H1 (cell line): ENCODE results near the gene HK1. TPM values are rescaled to one million over a fixed set of nuclear protein-coding genes. Genes with fewer than 3 reads are reported as not detected.

Experiments
- CTCF ChIA-PET: fragments of 300-600 bp; sonication (Branson Sonifier 250); formaldehyde crosslinking; loops from one replicate; lab custom pipeline; 2021; ENCODE audit not compliant: partially characterized antibody; lab: Charles Lee
- POLR2A ChIA-PET: fragments of 300-600 bp; sonication (Branson Sonifier 250); formaldehyde crosslinking; loops from one replicate; lab custom pipeline; 2021; ENCODE audit warnings: inconsistent platforms; ENCODE audit not compliant: partially characterized antibody; lab: Charles Lee
- DNase-seq, 2 experiments: peaks; one replicate each; pipeline versions ENCODE4 v3.0.0 to v3.0.0-alpha.2; 2010 to 2022; ENCODE audit warnings: low spot score in 2 of 2, low read depth in 1 of 2, mixed read lengths in 1 of 2
- FAIRE-seq: peaks from 2 replicates; lab custom pipeline; 2011; peaks lifted over from hg19 to GRCh38; lab: Jason Lieb, UNC
- H2AFZ ChIP-seq: 2 replicates; pipeline ENCODE4 v1.8.1; 2012; ENCODE audit warnings: low read length, inconsistent platforms
- H2AK5ac ChIP-seq: 2 replicates; pipeline ENCODE4 v1.6.1; 2013; ENCODE audit warnings: low read depth, low read length
- H2BK120ac ChIP-seq: replicated peaks from 2 replicates; pipeline ENCODE3; 2013; ENCODE audit warnings: low read depth, low read length, inconsistent platforms
- H2BK12ac ChIP-seq: 2 replicates; pipeline ENCODE4 v1.6.1; 2013; ENCODE audit warnings: low read depth, low read length
- H2BK15ac ChIP-seq: 2 replicates; pipeline ENCODE4 v1.6.1; 2013; ENCODE audit warnings: low read length
- H2BK20ac ChIP-seq: 2 replicates; pipeline ENCODE4 v1.6.1; 2013; ENCODE audit warnings: low read length
- H2BK5ac ChIP-seq: 2 replicates; pipeline ENCODE4 v1.6.1; 2013; ENCODE audit warnings: low read depth, low read length
- H3K14ac ChIP-seq: 2 replicates; pipeline ENCODE4 v1.6.1; 2013; ENCODE audit warnings: inconsistent platforms; ENCODE audit not compliant: insufficient read length
- H3K18ac ChIP-seq: 2 replicates; pipeline ENCODE4 v1.6.1; 2013; ENCODE audit warnings: low read length; ENCODE audit errors: extremely low read depth
- H3K23ac ChIP-seq: 2 replicates; pipeline ENCODE4 v1.6.1; 2013; ENCODE audit warnings: inconsistent platforms; ENCODE audit not compliant: insufficient read length
- H3K23me2 ChIP-seq: 2 replicates; pipeline ENCODE4 v1.6.1; 2013; ENCODE audit warnings: low read depth, low read length
- H3K27ac ChIP-seq: 2 replicates; pipeline ENCODE4 v1.6.1; 2011; ENCODE audit warnings: low read depth, low read length, inconsistent platforms
- H3K27me3 ChIP-seq, 4 experiments: replicated peaks in 1 of 4; 1 replicate in 1 of 4; 2 replicates in 3 of 4; pipeline versions ENCODE4 v1.6.1 to v1.8.1; 2011 to 2013; ENCODE audit warnings: low read length in 3 of 4, mild to moderate bottlenecking in 3 of 4, inconsistent platforms in 2 of 4, mixed read lengths in 2 of 4, moderate library complexity in 1 of 4; ENCODE audit not compliant: control insufficient read depth in 3 of 4, insufficient read depth in 3 of 4; ENCODE audit errors: extremely low read depth in 1 of 4
- H3K36me3 ChIP-seq, 4 experiments: 2 replicates each; pipeline versions ENCODE4 v1.6.1 to v1.8.1; 2011 to 2013; ENCODE audit warnings: mild to moderate bottlenecking in 4 of 4, low read length in 3 of 4, moderate library complexity in 2 of 4, control low read depth in 1 of 4, inconsistent platforms in 1 of 4; ENCODE audit not compliant: insufficient read depth in 4 of 4, control insufficient read depth in 2 of 4
- H3K4ac ChIP-seq: replicated peaks from 2 replicates; pipeline ENCODE3; 2013; ENCODE audit warnings: low read length, low read depth, mixed read lengths, inconsistent platforms; ENCODE audit not compliant: insufficient read length
- H3K4me1 ChIP-seq, 4 experiments: replicated peaks in 1 of 4; 1 replicate in 1 of 4; 2 replicates in 3 of 4; pipeline versions ENCODE4 v1.6.1 to v1.8.1; 2011 to 2013; ENCODE audit warnings: low read length in 3 of 4, inconsistent platforms in 2 of 4, mixed read lengths in 1 of 4; ENCODE audit not compliant: insufficient read depth in 4 of 4, control insufficient read depth in 3 of 4
- H3K4me2 ChIP-seq, 2 experiments: 2 replicates each; pipeline versions ENCODE4 v1.6.1 to v1.8.1; 2011 to 2013; ENCODE audit warnings: low read depth in 2 of 2, low read length in 2 of 2, control low read depth in 1 of 2, inconsistent platforms in 1 of 2, mild to moderate bottlenecking in 1 of 2; ENCODE audit not compliant: insufficient read depth in 1 of 2
- H3K4me3 ChIP-seq, 4 experiments: fragments of 200-600, 300-600 bp in 1 of 4; sonication (generic), shearing (Covaris generic), sonication (Bioruptor Twin) in 1 of 4; 2 replicates each; pipeline versions ENCODE4 v1.5.1 to v1.8.1; 2011 to 2016; ENCODE audit warnings: low read length in 4 of 4, low read depth in 3 of 4, control low read depth in 2 of 4, inconsistent platforms in 2 of 4, mild to moderate bottlenecking in 2 of 4, mixed read lengths in 1 of 4, moderate library complexity in 1 of 4; ENCODE audit not compliant: insufficient read depth in 2 of 4; ENCODE audit errors: extremely low read depth in 1 of 4
- H3K56ac ChIP-seq: replicated peaks from 2 replicates; pipeline ENCODE3; 2013; ENCODE audit warnings: low read depth, mild to moderate bottlenecking, mixed read lengths, low read length, inconsistent platforms; ENCODE audit not compliant: insufficient read length
- H3K79me1 ChIP-seq: 2 replicates; pipeline ENCODE4 v1.6.1; 2013; ENCODE audit warnings: low read depth, low read length, control low read depth
- H3K79me2 ChIP-seq, 2 experiments: 2 replicates each; pipeline versions ENCODE4 v1.6.1 to v1.8.1; 2012 to 2013; ENCODE audit warnings: low read length in 2 of 2, mild to moderate bottlenecking in 2 of 2, inconsistent platforms in 1 of 2; ENCODE audit not compliant: insufficient read depth in 2 of 2, control insufficient read depth in 1 of 2
- H3K9ac ChIP-seq, 4 experiments: replicated peaks in 1 of 4; 1 replicate in 1 of 4; 2 replicates in 3 of 4; pipeline versions ENCODE4 v1.6.1 to v1.8.1; 2011 to 2013; ENCODE audit warnings: low read depth in 3 of 4, low read length in 3 of 4, control low read depth in 2 of 4, mild to moderate bottlenecking in 2 of 4, moderate library complexity in 2 of 4, inconsistent platforms in 1 of 4; ENCODE audit errors: extremely low read depth in 1 of 4
- H3K9me3 ChIP-seq, 2 experiments: 2 replicates each; pipeline versions ENCODE4 v1.6.1 to v1.8.1; 2012 to 2013; ENCODE audit warnings: mild to moderate bottlenecking in 2 of 2, moderate library complexity in 2 of 2, control low read depth in 1 of 2, inconsistent platforms in 1 of 2, low read depth in 1 of 2, low read length in 1 of 2, mixed read lengths in 1 of 2; ENCODE audit not compliant: insufficient read depth in 2 of 2
- H4K20me1 ChIP-seq, 2 experiments: replicated peaks in 1 of 2; 2 replicates each; pipeline versions ENCODE3 to v1.8.1; 2011 to 2013; ENCODE audit warnings: inconsistent platforms in 2 of 2, low read length in 2 of 2, mild to moderate bottlenecking in 1 of 2; ENCODE audit not compliant: insufficient read depth in 2 of 2, control insufficient read depth in 1 of 2
- H4K5ac ChIP-seq: 2 replicates; pipeline ENCODE4 v1.6.1; 2013; ENCODE audit warnings: low read length, low read depth, mixed read lengths, inconsistent platforms; ENCODE audit not compliant: insufficient read length
- H4K8ac ChIP-seq: 2 replicates; pipeline ENCODE4 v1.8.0; 2013; ENCODE audit warnings: mild to moderate bottlenecking, moderate library complexity, low read length, inconsistent platforms; ENCODE audit not compliant: insufficient read depth; ENCODE audit errors: extremely low read depth
- H4K91ac ChIP-seq: replicated peaks from 2 replicates; pipeline ENCODE3; 2013; ENCODE audit warnings: low read length, mixed read lengths, inconsistent platforms; ENCODE audit not compliant: insufficient read length
- GTF2F1 ChIP-seq: IDR thresholded peaks from 2 replicates; pipeline ENCODE4 v1.6.1; 2012; ENCODE audit warnings: low read depth, low read length, improper control_type of control experiment, borderline replicate concordance
- KDM1A ChIP-seq: fragments of 200-600, 300-600 bp; sonication (generic); IDR thresholded peaks from 2 replicates; pipeline ENCODE4 v1.7.1; 2016; ENCODE audit warnings: mild to moderate bottlenecking, low read length, borderline replicate concordance
- KDM4A ChIP-seq: IDR thresholded peaks from one replicate; pipeline ENCODE4 v1.7.1; 2012; ENCODE audit warnings: low read depth, mild to moderate bottlenecking, moderate library complexity, low read length, inconsistent platforms; ENCODE audit not compliant: severe bottlenecking
- NANOG ChIP-seq: IDR thresholded peaks from 2 replicates; pipeline ENCODE4 v1.6.1; 2011; ENCODE audit warnings: low read length, low read depth, mild to moderate bottlenecking, inconsistent platforms; ENCODE audit not compliant: insufficient read depth, poor library complexity, severe bottlenecking
- NRF1 ChIP-seq: IDR thresholded peaks from 2 replicates; pipeline ENCODE4 v1.6.1; 2011; ENCODE audit warnings: mild to moderate bottlenecking, low read depth, low read length, improper control_type of control experiment
- RXRA ChIP-seq: IDR thresholded peaks from 2 replicates; pipeline ENCODE4 v1.6.1; 2011; ENCODE audit warnings: low read depth, mild to moderate bottlenecking, low read length, moderate library complexity; ENCODE audit not compliant: insufficient read depth
- SP4 ChIP-seq: IDR thresholded peaks from 2 replicates; pipeline ENCODE4 v1.6.1; 2012; ENCODE audit warnings: low read length, inconsistent platforms
- whole genome bisulfite sequencing, 2 experiments: shearing (Covaris generic) in 1 of 2; methylation state at CpG; one replicate each; pipeline versions ENCODE4 v1.1.6 to v1.1.7; 2013 to 2015; ENCODE audit warnings: low lambda C conversion rate in 2 of 2, mixed read lengths in 2 of 2, inconsistent platforms in 1 of 2, low coverage in 1 of 2, missing lambda C conversion rate in 1 of 2; ENCODE audit not compliant: insufficient replicate concordance in 2 of 2, insufficient coverage in 1 of 2, insufficient read length in 1 of 2; ENCODE audit errors: extremely low coverage in 1 of 2, missing lambda C conversion rate in 1 of 2; 5-methylcytosine and 5-hydroxymethylcytosine counted together
- polyA plus RNA-seq, 7 experiments: library from polyadenylated mRNA; depleted of rRNA in 3 of 7; stranded (reverse) in 5 of 7; unstranded in 2 of 7; fragments of >200 nt in 5 of 7; fragments of 200-250 nt in 2 of 7; gene quantifications; 1 replicate in 5 of 7; 2 replicates in 1 of 7; 4 replicates in 1 of 7; pipeline versions ENCODE4 v1.2.1 to v1.2.3, GENCODE V29; 2011 to 2013; ENCODE audit warnings: missing spikeins in 2 of 7, mixed read lengths in 2 of 7
- total RNA-seq: library from RNA; stranded (reverse); fragmentation: NEBNext Ultra II Directional; extraction: Animal tissue kit (Norgen Biotek cat#: 25700); gene quantifications from 2 replicates; pipeline ENCODE4 v1.2.1, GENCODE V29; 2021

HK1 gene
- total and polyA plus RNA-seq, 2 of the 8 experiments (the other 6 are each of a cell fraction or from before 2014, with no cell fraction given) = 55.8 to 247 TPM

GRCh38 chr10:69359148-69359547 is 80.9 kb downstream of the HK1 start:
- Histone ChIP-seq H4K91ac (no peak overlapping the region), H2BK12ac (no peak overlapping the region), H2BK120ac (no peak overlapping the region), H3K4me1 (peaks cover 2 to 12% (median 6%) of the 10 kb centered on the region in 4 experiments; a peak in 5 of 7 replicates), H2BK20ac (no peak overlapping the region), H3K27me3 (no peaks in the 10 kb centered on the region), H3K27ac (no peak overlapping the region), H3K4ac (no peak overlapping the region), H3K9ac (no peak overlapping the region), H3K79me2 (peaks cover 0 to 56% of the 10 kb centered on the region in 2 experiments; a peak in 2 of 4 replicates), H2AFZ (no peak overlapping the region), H3K18ac (no peak overlapping the region), H3K4me3 (no peak overlapping the region), H3K23ac (no peak overlapping the region), H2BK5ac (no peak overlapping the region)
- 88% methylated on average over 3 of the region's 3 CpGs; no CpG with 5 or more reads in 1 of the 2 experiments for WGBS, 2 experiments
- FAIRE-seq = no peak
- no peak for TF ChIP-seq SP4
- TF ChIP-seq GTF2F1 = no peak
- TF ChIP-seq NRF1 = no peak
- TF ChIP-seq NANOG = no peak
- TF ChIP-seq RXRA = no peak
- no peak for TF ChIP-seq KDM1A
- no peak for TF ChIP-seq KDM4A
- TF ChIP-seq, all 59 proteins: peak for 0
- Histone ChIP-seq H3K4me2 (no peak overlapping the region), H3K56ac (no peak overlapping the region), H2AK5ac (no peak overlapping the region), H3K79me1 (peaks cover 8% of the 10 kb centered on the region), H4K8ac (no peak overlapping the region), H3K23me2 (no peaks in the 10 kb centered on the region), H2BK15ac (no peak overlapping the region), H3K36me3 (peaks cover 2 to 11% (median 8%) of the 10 kb centered on the region in 4 experiments; a peak in 4 of 8 replicates), H4K5ac (no peak overlapping the region), H4K20me1 (peaks cover 3 to 6% of the 10 kb centered on the region in 2 experiments), H3K14ac (no peak overlapping the region), H3K9me3 (no peaks in the 10 kb centered on the region)
- ChIA-PET POLR2A (interaction anchor here (0.7 kb wide), 1 partner anchor 96 kb away, joined by 4 read pairs; no protein-coding TSS in a partner anchor), CTCF (interaction anchor here (0.7 to 2.2 kb wide), 8 partner anchors 10 to 120 kb away, joined by 3 to 8 read pairs (median 4); no protein-coding TSS in a partner anchor)
- DNase-seq = no peak
